ENCODE measurements around the gene PLPPR2. TPM values are rescaled to one million over a fixed set of nuclear protein-coding genes. Genes with fewer than 3 reads are reported as not detected.
"Not testable (repeated sequence)": the region's sequence is repeated elsewhere in the genome, so short reads cannot be mapped to it uniquely, and the experiment has no call there.

Gene PLPPR2
- total RNA-seq, 1 experiment from 2014 or later, result 0.67 TPM

- H3K4me3 ChIP-seq (ENCODE audit: low read length); H3K9me3 ChIP-seq (ENCODE audit: low read length); H2AFZ ChIP-seq (ENCODE audit: low read length); H3K9ac ChIP-seq (ENCODE audit: low read length); H3K36me3 ChIP-seq (ENCODE audit: insufficient read depth, low read length); H3K4me2 ChIP-seq (ENCODE audit: low read depth, low read length, poor library complexity, severe bottlenecking); H3K4me1 ChIP-seq (ENCODE audit: low read length); H4K20me1 ChIP-seq (ENCODE audit: insufficient read depth, low read depth, low read length); DNase-seq; H3K79me2 ChIP-seq (ENCODE audit: low read length); H3K27me3 ChIP-seq (ENCODE audit: low read length); H3K9me2 ChIP-seq (replicated peaks; ENCODE audit: insufficient read depth, low read length); H3K27ac ChIP-seq (ENCODE audit: low read length): not testable (repeated sequence)
These were observed 51.5 kb downstream of the PLPPR2 start for GRCh38 chr19:11406703-11407236.

GRCh38 chr19:11408591-11408990, 53.4 kb downstream of the PLPPR2 start:
- DNase-seq, result no peak
- Histone ChIP-seq H3K9me2 (replicated peaks; ENCODE audit: insufficient read depth, low read length) (no peaks in the 10 kb centered on the region), H2AFZ (ENCODE audit: low read length) (no peak overlapping the region), H3K4me3 (ENCODE audit: low read length) (no peak overlapping the region), H3K9ac (ENCODE audit: low read length) (no peak overlapping the region), H3K4me1 (ENCODE audit: low read length) (no peaks in the 10 kb centered on the region), H3K79me2 (ENCODE audit: low read length) (no peaks in the 10 kb centered on the region), H4K20me1 (ENCODE audit: insufficient read depth, low read depth, low read length) (no peaks in the 10 kb centered on the region), H3K9me3 (ENCODE audit: low read length) (no peaks in the 10 kb centered on the region), H3K27ac (ENCODE audit: low read length) (no peak overlapping the region), H3K27me3 (ENCODE audit: low read length) (no peaks in the 10 kb centered on the region), H3K4me2 (ENCODE audit: low read depth, low read length, poor library complexity, severe bottlenecking) (no peak overlapping the region), H3K36me3 (ENCODE audit: insufficient read depth, low read length) (no peaks in the 10 kb centered on the region)

- H4K20me1 ChIP-seq (ENCODE audit: insufficient read depth, low read depth, low read length), result no peaks in the 10 kb centered on the region
- H3K36me3 ChIP-seq (ENCODE audit: insufficient read depth, low read length), result no peaks in the 10 kb centered on the region
- no peak for DNase-seq
- no peaks in the 10 kb centered on the region for H3K4me1 ChIP-seq (ENCODE audit: low read length)
- H2AFZ ChIP-seq (ENCODE audit: low read length), result no peak overlapping the region
- no peaks in the 10 kb centered on the region for H3K27me3 ChIP-seq (ENCODE audit: low read length)
- H3K9me3 ChIP-seq (ENCODE audit: low read length), result no peaks in the 10 kb centered on the region
- H3K4me2 ChIP-seq (ENCODE audit: low read depth, low read length, poor library complexity, severe bottlenecking), result no peak overlapping the region
- no peaks in the 10 kb centered on the region for H3K9me2 ChIP-seq (replicated peaks; ENCODE audit: insufficient read depth, low read length)
- H3K4me3 ChIP-seq (ENCODE audit: low read length), result no peak overlapping the region
- H3K9ac ChIP-seq (ENCODE audit: low read length), result no peak overlapping the region
- no peaks in the 10 kb centered on the region for H3K79me2 ChIP-seq (ENCODE audit: low read length)
- no peak overlapping the region for H3K27ac ChIP-seq (ENCODE audit: low read length)
These were observed 55.5 kb downstream of the PLPPR2 start for GRCh38 chr19:11410682-11411081.

GRCh38 chr19:11414544-11414943, 59.3 kb downstream of the PLPPR2 start:
- H4K20me1 ChIP-seq (ENCODE audit: insufficient read depth, low read depth, low read length), result no peaks in the 10 kb centered on the region
- H3K4me3 ChIP-seq (ENCODE audit: low read length), result no peak overlapping the region
- H3K27ac ChIP-seq (ENCODE audit: low read length), result no peak overlapping the region
- no peaks in the 10 kb centered on the region for H3K4me1 ChIP-seq (ENCODE audit: low read length)
- no peaks in the 10 kb centered on the region for H3K9me3 ChIP-seq (ENCODE audit: low read length)
- H3K79me2 ChIP-seq (ENCODE audit: low read length), result no peaks in the 10 kb centered on the region
- DNase-seq, result no peak
- H3K36me3 ChIP-seq (ENCODE audit: insufficient read depth, low read length), result no peaks in the 10 kb centered on the region
- no peaks in the 10 kb centered on the region for H3K9me2 ChIP-seq (replicated peaks; ENCODE audit: insufficient read depth, low read length)
- H3K4me2 ChIP-seq (ENCODE audit: low read depth, low read length, poor library complexity, severe bottlenecking), result no peak overlapping the region
- no peak overlapping the region for H2AFZ ChIP-seq (ENCODE audit: low read length)
- H3K9ac ChIP-seq (ENCODE audit: low read length), result no peak overlapping the region
- no peaks in the 10 kb centered on the region for H3K27me3 ChIP-seq (ENCODE audit: low read length)

Small RNA genes lying within 50 kb of the gene (small RNA-seq; reads per million reads assigned to genes)
- not detected for gene RF00019

Other genes starting within 250 kb of the PLPPR2 start
- 25.3 and 28.6 TPM in 2 replicates for gene SPC24, start 199.7 kb upstream of the PLPPR2 start, total RNA-seq (2014; rRNA removed; shearing (Covaris generic); ENCODE audit: low replicate concordance)
- 0.19 and 1.9 TPM in 2 replicates for gene KANK2, start 157.9 kb upstream of the PLPPR2 start, total RNA-seq (2014; rRNA removed; shearing (Covaris generic); ENCODE audit: low replicate concordance)
- gene ANGPTL8, start 115.8 kb upstream of the PLPPR2 start, total RNA-seq (2014; rRNA removed; shearing (Covaris generic); ENCODE audit: low replicate concordance), result not detected in 2 replicates
- gene DOCK6, start 92.9 kb upstream of the PLPPR2 start, total RNA-seq (2014; rRNA removed; shearing (Covaris generic); ENCODE audit: low replicate concordance), result 6.5 and 10.3 TPM in 2 replicates
- gene TSPAN16, start 59.3 kb upstream of the PLPPR2 start, total RNA-seq (2014; rRNA removed; shearing (Covaris generic); ENCODE audit: low replicate concordance), result not detected in 2 replicates
- 8.6 and 9.0 TPM in 2 replicates for gene RAB3D, start 15.8 kb upstream of the PLPPR2 start, total RNA-seq (2014; rRNA removed; shearing (Covaris generic); ENCODE audit: low replicate concordance)
- gene TMEM205, start 9.2 kb upstream of the PLPPR2 start, total RNA-seq (2014; rRNA removed; shearing (Covaris generic); ENCODE audit: low replicate concordance), result 103 and 156 TPM in 2 replicates
- 2.9 and 14.8 TPM in 2 replicates for gene CCDC159, start 8.9 kb upstream of the PLPPR2 start, total RNA-seq (2014; rRNA removed; shearing (Covaris generic); ENCODE audit: low replicate concordance)
- gene SWSAP1, start 19.2 kb downstream of the PLPPR2 start, total RNA-seq (2014; rRNA removed; shearing (Covaris generic); ENCODE audit: low replicate concordance), result 7.4 and 12.6 TPM in 2 replicates
- gene EPOR, start 28.9 kb downstream of the PLPPR2 start, total RNA-seq (2014; rRNA removed; shearing (Covaris generic); ENCODE audit: low replicate concordance), result 8.5 and 16.7 TPM in 2 replicates
- gene RGL3, start 63.9 kb downstream of the PLPPR2 start, total RNA-seq (2014; rRNA removed; shearing (Covaris generic); ENCODE audit: low replicate concordance), result 2.5 TPM in 1 of 2 replicates, not detected in the other
- 0.32 TPM in 1 of 2 replicates, not detected in the other for gene ODAD3, start 79.7 kb downstream of the PLPPR2 start, total RNA-seq (2014; rRNA removed; shearing (Covaris generic); ENCODE audit: low replicate concordance)
- 77.3 and 90.4 TPM in 2 replicates for gene PRKCSH, start 80.2 kb downstream of the PLPPR2 start, total RNA-seq (2014; rRNA removed; shearing (Covaris generic); ENCODE audit: low replicate concordance)
- gene ELAVL3, start 125.6 kb downstream of the PLPPR2 start, total RNA-seq (2014; rRNA removed; shearing (Covaris generic); ENCODE audit: low replicate concordance), result not detected in 2 replicates
- 6.1 and 11.3 TPM in 2 replicates for gene ZNF653, start 150.4 kb downstream of the PLPPR2 start, total RNA-seq (2014; rRNA removed; shearing (Covaris generic); ENCODE audit: low replicate concordance)
- gene ECSIT, start 173.7 kb downstream of the PLPPR2 start, total RNA-seq (2014; rRNA removed; shearing (Covaris generic); ENCODE audit: low replicate concordance), result 59.8 and 86.0 TPM in 2 replicates
- gene CNN1, start 183.4 kb downstream of the PLPPR2 start, total RNA-seq (2014; rRNA removed; shearing (Covaris generic); ENCODE audit: low replicate concordance), result not detected in 2 replicates
- gene ELOF1, start 203.8 kb downstream of the PLPPR2 start, total RNA-seq (2014; rRNA removed; shearing (Covaris generic); ENCODE audit: low replicate concordance), result 52.5 and 84.1 TPM in 2 replicates
- gene ACP5, start 222.2 kb downstream of the PLPPR2 start, total RNA-seq (2014; rRNA removed; shearing (Covaris generic); ENCODE audit: low replicate concordance), result 24.0 and 55.1 TPM in 2 replicates
- gene ZNF627, start 242.1 kb downstream of the PLPPR2 start, total RNA-seq (2014; rRNA removed; shearing (Covaris generic); ENCODE audit: low replicate concordance), result 19.9 and 27.7 TPM in 2 replicates

Measured in Karpas-422 (cell line).